Endothelial cell of umbilical vein (primary cell): ENCODE measurements around the gene SLC38A8.

ENCODE experiments used
- EZH2 ChIP-seq: IDR thresholded peaks from 2 replicates; pipeline ENCODE4 v1.6.1; 2012; ENCODE audit warnings: borderline replicate concordance, low read depth, mild to moderate bottlenecking, moderate library complexity, low read length, inconsistent platforms; ENCODE audit not compliant: severe bottlenecking
- GATA2 ChIP-seq: IDR thresholded peaks from 2 replicates; pipeline ENCODE4 v1.7.0; 2011; ENCODE audit warnings: low read depth, mild to moderate bottlenecking, moderate library complexity, mixed read lengths, low read length; ENCODE audit not compliant: insufficient read length, insufficient read depth
- JUN ChIP-seq: IDR thresholded peaks from 2 replicates; pipeline ENCODE4 v1.6.1; 2011; ENCODE audit warnings: borderline replicate concordance, low read depth; ENCODE audit not compliant: insufficient read length, insufficient read depth
- MYC ChIP-seq: IDR thresholded peaks from one replicate; pipeline ENCODE4 v1.6.1; 2011; ENCODE audit warnings: mild to moderate bottlenecking, low read depth, low read length
- POLR2A ChIP-seq: IDR thresholded peaks from 2 replicates; pipeline ENCODE4 v1.6.1; 2012; ENCODE audit warnings: low read depth, mild to moderate bottlenecking, control low read depth, low read length
- POLR2AphosphoS5 ChIP-seq: IDR thresholded peaks from 2 replicates; pipeline ENCODE4 v1.6.1; 2012; ENCODE audit warnings: low read depth, mild to moderate bottlenecking, control low read depth, low read length, moderate library complexity; ENCODE audit not compliant: insufficient read depth
- TF ChIP-seq, protein P1 (sequence below): IDR thresholded peaks from 2 replicates; pipeline ENCODE4 v1.6.1; 2011; ENCODE audit not compliant: insufficient read depth, insufficient read length
- TF ChIP-seq, protein P2 (sequence below), 2 donors: IDR thresholded peaks; 1 replicate in 1 of 2; 2 replicates in 1 of 2; pipeline ENCODE4 v1.5.1; 2011; ENCODE audit warnings: low read length in 2 of 2, mild to moderate bottlenecking in 2 of 2, moderate library complexity in 2 of 2, control low read depth in 1 of 2, inconsistent platforms in 1 of 2, low read depth in 1 of 2; ENCODE audit not compliant: insufficient read depth in 1 of 2; ENCODE audit errors: extremely low read depth in 1 of 2

GRCh38 chr16:83989300-83989699 is 53.3 kb downstream of the SLC38A8 start:
- TF ChIP-seq, protein P1, sequence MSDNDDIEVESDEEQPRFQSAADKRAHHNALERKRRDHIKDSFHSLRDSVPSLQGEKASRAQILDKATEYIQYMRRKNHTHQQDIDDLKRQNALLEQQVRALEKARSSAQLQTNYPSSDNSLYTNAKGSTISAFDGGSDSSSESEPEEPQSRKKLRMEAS = no peak
- TF ChIP-seq POLR2AphosphoS5 (no peak), EZH2 (no peak), POLR2A (no peak), JUN (no peak), MYC (no peak), GATA2 (no peak)
- TF ChIP-seq, protein P2, sequence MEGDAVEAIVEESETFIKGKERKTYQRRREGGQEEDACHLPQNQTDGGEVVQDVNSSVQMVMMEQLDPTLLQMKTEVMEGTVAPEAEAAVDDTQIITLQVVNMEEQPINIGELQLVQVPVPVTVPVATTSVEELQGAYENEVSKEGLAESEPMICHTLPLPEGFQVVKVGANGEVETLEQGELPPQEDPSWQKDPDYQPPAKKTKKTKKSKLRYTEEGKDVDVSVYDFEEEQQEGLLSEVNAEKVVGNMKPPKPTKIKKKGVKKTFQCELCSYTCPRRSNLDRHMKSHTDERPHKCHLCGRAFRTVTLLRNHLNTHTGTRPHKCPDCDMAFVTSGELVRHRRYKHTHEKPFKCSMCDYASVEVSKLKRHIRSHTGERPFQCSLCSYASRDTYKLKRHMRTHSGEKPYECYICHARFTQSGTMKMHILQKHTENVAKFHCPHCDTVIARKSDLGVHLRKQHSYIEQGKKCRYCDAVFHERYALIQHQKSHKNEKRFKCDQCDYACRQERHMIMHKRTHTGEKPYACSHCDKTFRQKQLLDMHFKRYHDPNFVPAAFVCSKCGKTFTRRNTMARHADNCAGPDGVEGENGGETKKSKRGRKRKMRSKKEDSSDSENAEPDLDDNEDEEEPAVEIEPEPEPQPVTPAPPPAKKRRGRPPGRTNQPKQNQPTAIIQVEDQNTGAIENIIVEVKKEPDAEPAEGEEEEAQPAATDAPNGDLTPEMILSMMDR (IDR thresholded peaks at IDR 0.05; ENCODE audit: extremely low read depth in 1 of 2, insufficient read depth in 1 of 2, low read depth in 1 of 2, low read length in 2 of 2) = no peak
